ENCODE measurements around the gene QRICH2. TPM values are rescaled to one million over a fixed set of nuclear protein-coding genes. Genes with fewer than 3 reads are reported as not detected.

Gene QRICH2
- total and polyA plus RNA-seq, 10 of the 15 experiments (the other 5 are each of a cell fraction or from before 2014, with no cell fraction given), result 0.04 to 0.72 (median 0.25) TPM

DNA sequence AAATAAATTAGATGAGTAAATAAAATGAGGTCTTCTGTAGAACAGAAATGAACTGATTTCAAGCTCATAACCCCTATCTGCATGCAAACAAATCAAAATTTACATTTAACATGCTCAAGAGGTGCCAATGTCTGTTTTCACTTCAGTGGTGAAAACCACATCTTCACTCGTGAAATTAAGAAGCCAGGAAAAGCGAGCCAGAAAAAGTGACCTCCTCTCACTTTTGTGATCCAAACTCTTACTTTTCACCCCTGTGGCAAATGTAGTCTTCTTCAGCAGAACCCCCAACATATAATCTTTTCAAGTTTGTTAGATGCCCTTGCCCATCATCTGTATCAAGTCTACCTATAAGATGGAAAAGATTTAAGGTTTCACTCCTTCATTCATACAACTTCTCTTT lies 9.5 kb upstream of the QRICH2 start:
- POLR2A ChIA-PET, result no interaction called here
- Histone ChIP-seq H3K27ac (ENCODE audit: control insufficient read depth, insufficient read depth) (no peak overlapping the region), H3K4me1 (ENCODE audit: control insufficient read depth, insufficient read depth, low read length) (no peaks in the 10 kb centered on the region), H3K4me2 (ENCODE audit: control insufficient read depth, insufficient read depth) (no peak overlapping the region), H3K4me3 (no peak overlapping the region), H4K20me1 (ENCODE audit: control insufficient read depth, insufficient read depth) (no peaks in the 10 kb centered on the region), H3K79me2 (ENCODE audit: control insufficient read depth, insufficient read depth, low read length) (no peaks in the 10 kb centered on the region), H3K9ac (ENCODE audit: control insufficient read depth, insufficient read depth, low read length) (no peak overlapping the region), H3K9me3 (replicated peaks; ENCODE audit: control insufficient read depth, insufficient read depth, low read length) (no peaks in the 10 kb centered on the region), H2AFZ (ENCODE audit: control insufficient read depth, low read depth, low read length) (no peak overlapping the region), H3K36me3 (ENCODE audit: control insufficient read depth in 2 of 2, insufficient read depth in 2 of 2, low read length in 1 of 2) (peaks cover 3 to 6% of the 10 kb centered on the region in 2 experiments), H3K27me3 (replicated peaks in 1 of 2; ENCODE audit: control insufficient read depth in 2 of 2, insufficient read depth in 2 of 2, low read length in 1 of 2) (no peaks in the 10 kb centered on the region)
- WGBS (ENCODE audit: insufficient coverage, insufficient replicate concordance, low lambda C conversion rate, missing lambda C conversion rate), result 52% methylated on average over 2 of the region's 2 CpGs
- TF ChIP-seq, protein P1, sequence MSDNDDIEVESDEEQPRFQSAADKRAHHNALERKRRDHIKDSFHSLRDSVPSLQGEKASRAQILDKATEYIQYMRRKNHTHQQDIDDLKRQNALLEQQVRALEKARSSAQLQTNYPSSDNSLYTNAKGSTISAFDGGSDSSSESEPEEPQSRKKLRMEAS (IDR thresholded peaks at IDR 0.05; ENCODE audit: low read depth, low read length), result no peak
- TF ChIP-seq FOS (IDR thresholded peaks at IDR 0.05; ENCODE audit: borderline replicate concordance, extremely low read depth, insufficient read length) (no peak), CHD4 (IDR thresholded peaks at IDR 0.05) (no peak), EGR1 (IDR thresholded peaks at IDR 0.05; ENCODE audit: borderline replicate concordance in 1 of 2, low read depth in 2 of 2, low read length in 2 of 2) (no peak), ESRRA (IDR thresholded peaks at IDR 0.05; ENCODE audit: low read length) (no peak), HDAC6 (IDR thresholded peaks at IDR 0.05; ENCODE audit: unreplicated experiment) (no peak), MEF2A (IDR thresholded peaks at IDR 0.05; ENCODE audit: insufficient read depth, low read depth, low read length) (no peak), YY1 (IDR thresholded peaks at IDR 0.05; ENCODE audit: low read depth, low read length) (no peak), BACH1 (IDR thresholded peaks at IDR 0.05; ENCODE audit: borderline replicate concordance) (no peak), TAF1 (IDR thresholded peaks at IDR 0.05; ENCODE audit: borderline replicate concordance, low read depth, low read length) (no peak), ZNF384 (IDR thresholded peaks at IDR 0.05; ENCODE audit: borderline replicate concordance, low read depth, low read length) (no peak)
- TF ChIP-seq, protein P2, sequence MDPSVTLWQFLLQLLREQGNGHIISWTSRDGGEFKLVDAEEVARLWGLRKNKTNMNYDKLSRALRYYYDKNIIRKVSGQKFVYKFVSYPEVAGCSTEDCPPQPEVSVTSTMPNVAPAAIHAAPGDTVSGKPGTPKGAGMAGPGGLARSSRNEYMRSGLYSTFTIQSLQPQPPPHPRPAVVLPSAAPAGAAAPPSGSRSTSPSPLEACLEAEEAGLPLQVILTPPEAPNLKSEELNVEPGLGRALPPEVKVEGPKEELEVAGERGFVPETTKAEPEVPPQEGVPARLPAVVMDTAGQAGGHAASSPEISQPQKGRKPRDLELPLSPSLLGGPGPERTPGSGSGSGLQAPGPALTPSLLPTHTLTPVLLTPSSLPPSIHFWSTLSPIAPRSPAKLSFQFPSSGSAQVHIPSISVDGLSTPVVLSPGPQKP (IDR thresholded peaks at IDR 0.05; ENCODE audit: low read depth, low read length), result no peak
- TF ChIP-seq, protein P3, sequence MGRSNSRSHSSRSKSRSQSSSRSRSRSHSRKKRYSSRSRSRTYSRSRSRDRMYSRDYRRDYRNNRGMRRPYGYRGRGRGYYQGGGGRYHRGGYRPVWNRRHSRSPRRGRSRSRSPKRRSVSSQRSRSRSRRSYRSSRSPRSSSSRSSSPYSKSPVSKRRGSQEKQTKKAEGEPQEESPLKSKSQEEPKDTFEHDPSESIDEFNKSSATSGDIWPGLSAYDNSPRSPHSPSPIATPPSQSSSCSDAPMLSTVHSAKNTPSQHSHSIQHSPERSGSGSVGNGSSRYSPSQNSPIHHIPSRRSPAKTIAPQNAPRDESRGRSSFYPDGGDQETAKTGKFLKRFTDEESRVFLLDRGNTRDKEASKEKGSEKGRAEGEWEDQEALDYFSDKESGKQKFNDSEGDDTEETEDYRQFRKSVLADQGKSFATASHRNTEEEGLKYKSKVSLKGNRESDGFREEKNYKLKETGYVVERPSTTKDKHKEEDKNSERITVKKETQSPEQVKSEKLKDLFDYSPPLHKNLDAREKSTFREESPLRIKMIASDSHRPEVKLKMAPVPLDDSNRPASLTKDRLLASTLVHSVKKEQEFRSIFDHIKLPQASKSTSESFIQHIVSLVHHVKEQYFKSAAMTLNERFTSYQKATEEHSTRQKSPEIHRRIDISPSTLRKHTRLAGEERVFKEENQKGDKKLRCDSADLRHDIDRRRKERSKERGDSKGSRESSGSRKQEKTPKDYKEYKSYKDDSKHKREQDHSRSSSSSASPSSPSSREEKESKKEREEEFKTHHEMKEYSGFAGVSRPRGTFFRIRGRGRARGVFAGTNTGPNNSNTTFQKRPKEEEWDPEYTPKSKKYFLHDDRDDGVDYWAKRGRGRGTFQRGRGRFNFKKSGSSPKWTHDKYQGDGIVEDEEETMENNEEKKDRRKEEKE (IDR thresholded peaks at IDR 0.05), result no peak
- SMC1A ChIA-PET (ENCODE audit: uncharacterized antibody, unreplicated experiment), result no interaction called here
- DNase-seq (ENCODE audit: low read depth, low spot score) (no peak), FAIRE-seq (no peak), ATAC-seq (no peak)
- intact Hi-C loops (cut with micrococcal nuclease; ENCODE audit: unreplicated experiment) (no loop called here), in situ Hi-C loops (cut with MboI) (no loop called here)
- BruUV-seq (replicated peaks), result no TSS peak
- RAD21 ChIA-PET (ENCODE audit: unreplicated experiment), result interaction anchor here (1.0 kb wide), 1 partner anchor 12 kb away, joined by 3 read pairs; no protein-coding TSS in a partner anchor
- CTCF ChIA-PET, result interaction anchor here (1.0 to 2.1 kb wide), 2 partner anchors 12 to 80 kb away, joined by 3 to 6 read pairs; no protein-coding TSS in a partner anchor
